SU-DHL-6 (cell line): ENCODE measurements around the gene FASLG.

ENCODE experiments used
- EZH2phosphoT487 ChIP-seq: fragments of 200-600 bp; sonication (generic), shearing (Covaris generic); conservative IDR thresholded peaks from 2 replicates; pipeline ENCODE4 v1.6.1; 2018; ENCODE audit warnings: mild to moderate bottlenecking, antibody characterized with exemption, low read length, moderate library complexity, mixed read lengths
- TF ChIP-seq, protein P1 (sequence below): fragments of 200-600 bp; sonication (generic); IDR thresholded peaks from one replicate; pipeline ENCODE4 v1.5.1; 2017; ENCODE audit warnings: antibody characterized with exemption, mild to moderate bottlenecking, low read length, moderate library complexity; ENCODE audit not compliant: insufficient read depth, poor library complexity, severe bottlenecking

DNA sequence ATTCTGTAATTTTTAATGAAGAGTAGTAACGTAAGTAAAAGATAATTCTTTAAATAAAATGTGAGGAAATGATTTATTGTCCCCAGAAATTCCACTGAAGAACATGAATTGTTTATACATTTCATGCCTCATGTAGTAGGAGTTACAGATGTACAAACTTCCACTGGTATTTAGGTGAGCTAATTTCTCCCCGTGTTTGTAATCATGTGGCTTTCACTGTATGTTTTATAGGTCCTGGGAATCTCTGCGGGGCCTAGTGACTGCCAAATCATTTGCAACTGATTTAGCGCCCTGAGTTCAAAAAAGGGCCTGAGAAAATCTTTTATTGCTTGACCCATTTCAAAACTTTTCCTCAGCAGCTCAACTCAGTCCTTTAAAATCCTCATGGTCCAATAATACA is 30.5 kb upstream of the FASLG start:
- TF ChIP-seq, protein P1, sequence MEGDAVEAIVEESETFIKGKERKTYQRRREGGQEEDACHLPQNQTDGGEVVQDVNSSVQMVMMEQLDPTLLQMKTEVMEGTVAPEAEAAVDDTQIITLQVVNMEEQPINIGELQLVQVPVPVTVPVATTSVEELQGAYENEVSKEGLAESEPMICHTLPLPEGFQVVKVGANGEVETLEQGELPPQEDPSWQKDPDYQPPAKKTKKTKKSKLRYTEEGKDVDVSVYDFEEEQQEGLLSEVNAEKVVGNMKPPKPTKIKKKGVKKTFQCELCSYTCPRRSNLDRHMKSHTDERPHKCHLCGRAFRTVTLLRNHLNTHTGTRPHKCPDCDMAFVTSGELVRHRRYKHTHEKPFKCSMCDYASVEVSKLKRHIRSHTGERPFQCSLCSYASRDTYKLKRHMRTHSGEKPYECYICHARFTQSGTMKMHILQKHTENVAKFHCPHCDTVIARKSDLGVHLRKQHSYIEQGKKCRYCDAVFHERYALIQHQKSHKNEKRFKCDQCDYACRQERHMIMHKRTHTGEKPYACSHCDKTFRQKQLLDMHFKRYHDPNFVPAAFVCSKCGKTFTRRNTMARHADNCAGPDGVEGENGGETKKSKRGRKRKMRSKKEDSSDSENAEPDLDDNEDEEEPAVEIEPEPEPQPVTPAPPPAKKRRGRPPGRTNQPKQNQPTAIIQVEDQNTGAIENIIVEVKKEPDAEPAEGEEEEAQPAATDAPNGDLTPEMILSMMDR, result no peak
- no peak for TF ChIP-seq EZH2phosphoT487
